ENCODE results near the gene ERC2. TPM values are rescaled to one million over a fixed set of nuclear protein-coding genes. Genes with fewer than 3 reads are reported as not detected.

ERC2 gene
- total RNA-seq, 6 donors from 2014 or later = 0.67 to 14.7 (median 1.3) TPM

DNA sequence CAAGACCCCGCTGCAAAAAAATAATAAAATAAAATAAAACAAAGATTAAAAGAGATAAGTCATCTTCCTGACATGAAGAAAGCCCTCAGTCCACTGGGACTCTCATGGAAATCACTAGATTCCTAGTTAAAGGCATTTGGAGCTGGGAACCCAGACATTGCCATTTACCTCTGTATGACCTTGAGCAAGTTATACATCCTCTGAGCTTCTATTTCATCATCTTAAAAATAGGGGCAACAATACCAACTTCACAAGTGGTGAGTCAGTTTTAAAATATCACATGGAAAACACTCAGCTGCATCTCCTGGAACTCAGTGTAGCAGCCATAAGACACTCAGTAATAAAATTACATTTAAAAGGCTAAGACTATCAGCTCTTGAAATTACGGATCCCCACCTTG, 334.8 kb downstream of the ERC2 start:
- no peaks in the 10 kb centered on the region for H3K27me3 ChIP-seq
- H3K27ac ChIP-seq = no peak overlapping the region
- no peaks in the 10 kb centered on the region for H3K9me3 ChIP-seq
- no peak for ATAC-seq (ENCODE audit: low FRiP score in 2 of 2)
- 91 to 96% methylated on average over 2 of the region's 2 CpGs for WGBS, 2 donors
- no peak for TF ChIP-seq POLR2A (IDR thresholded peaks at IDR 0.05)
- DNase-seq = no peak
- no peaks in the 10 kb centered on the region for H3K4me1 ChIP-seq
- H3K4me3 ChIP-seq = no peak overlapping the region
- no peaks in the 10 kb centered on the region for H3K36me3 ChIP-seq

DNA sequence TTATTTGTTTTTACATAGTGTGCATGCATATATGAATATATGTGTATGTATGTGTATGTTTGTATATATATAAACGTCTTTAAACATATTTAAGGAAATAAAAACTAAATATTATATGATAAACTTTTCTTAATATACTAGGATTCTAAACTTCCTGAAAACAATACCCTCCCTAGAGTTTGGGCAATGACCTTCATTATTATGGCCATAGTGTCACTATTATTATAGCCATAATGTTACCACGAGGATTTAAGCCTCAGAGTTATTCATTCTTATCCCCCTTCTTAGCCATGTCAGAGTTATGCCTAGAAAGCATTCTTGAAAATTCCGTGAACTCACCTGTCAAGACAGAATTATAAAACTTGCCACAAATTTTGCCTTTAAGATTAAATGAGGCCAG, 335.5 kb downstream of the ERC2 start:
- TF ChIP-seq POLR2A (IDR thresholded peaks at IDR 0.05) = no peak
- no peak for TF ChIP-seq CTCF (IDR thresholded peaks at IDR 0.05)
- TF ChIP-seq EP300 (IDR thresholded peaks at IDR 0.05) = no peak
- no peak for TF ChIP-seq POLR2AphosphoS5 (IDR thresholded peaks at IDR 0.05)
- 77 to 80% methylated on average over 3 of the region's 3 CpGs for WGBS, 2 donors
- DNase-seq (no peak), ATAC-seq (ENCODE audit: low FRiP score in 2 of 2) (no peak)
- Histone ChIP-seq H3K4me1 (no peaks in the 10 kb centered on the region), H3K4me3 (no peak overlapping the region), H3K27ac (no peak overlapping the region), H3K9me3 (no peaks in the 10 kb centered on the region), H3K27me3 (no peaks in the 10 kb centered on the region), H3K36me3 (no peaks in the 10 kb centered on the region)

DNA sequence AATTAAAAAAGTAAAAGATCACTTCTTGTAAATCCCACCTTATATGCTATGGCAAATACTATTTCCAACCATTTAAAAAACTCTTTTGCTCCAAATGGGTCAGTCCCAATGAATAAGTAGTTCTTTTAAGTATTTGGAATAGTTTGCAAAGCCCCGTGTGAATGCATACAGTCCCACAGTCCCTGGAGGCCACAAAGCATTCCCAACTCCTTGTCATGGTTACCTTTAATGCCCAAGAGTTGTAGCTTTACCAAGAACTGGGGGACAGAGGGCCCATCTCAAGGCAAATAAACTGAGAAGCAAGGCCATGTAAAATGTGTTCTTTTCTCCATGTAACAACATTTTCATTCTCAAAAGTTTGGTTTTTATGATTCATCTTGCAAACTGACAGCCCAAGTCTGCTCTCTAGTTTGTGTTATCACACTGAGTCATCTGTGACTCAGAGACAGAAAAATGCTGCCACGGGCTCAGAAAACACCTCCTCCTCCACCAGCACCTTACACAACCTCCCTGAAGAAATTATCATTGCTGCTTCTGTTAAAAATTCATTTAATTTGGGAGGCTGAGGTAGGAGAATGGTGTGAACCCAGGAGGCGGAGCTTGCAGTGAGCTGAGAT, 336.2 kb downstream of the ERC2 start:
- no peaks in the 10 kb centered on the region for H3K27me3 ChIP-seq
- no peaks in the 10 kb centered on the region for H3K36me3 ChIP-seq
- no peak overlapping the region for H3K4me3 ChIP-seq
- H3K27ac ChIP-seq = no peak overlapping the region
- H3K4me1 ChIP-seq = no peaks in the 10 kb centered on the region
- WGBS, 2 donors = 49 to 57% methylated on average over 3 of the region's 3 CpGs
- ATAC-seq (ENCODE audit: low FRiP score in 2 of 2) (peak in 1 of 2 donors; percentile 91), DNase-seq (no peak)
- TF ChIP-seq EP300 (IDR thresholded peaks at IDR 0.05) (no peak), CTCF (IDR thresholded peaks at IDR 0.05) (no peak), POLR2AphosphoS5 (IDR thresholded peaks at IDR 0.05) (no peak), POLR2A (IDR thresholded peaks at IDR 0.05) (no peak)
- no peaks in the 10 kb centered on the region for H3K9me3 ChIP-seq

DNA sequence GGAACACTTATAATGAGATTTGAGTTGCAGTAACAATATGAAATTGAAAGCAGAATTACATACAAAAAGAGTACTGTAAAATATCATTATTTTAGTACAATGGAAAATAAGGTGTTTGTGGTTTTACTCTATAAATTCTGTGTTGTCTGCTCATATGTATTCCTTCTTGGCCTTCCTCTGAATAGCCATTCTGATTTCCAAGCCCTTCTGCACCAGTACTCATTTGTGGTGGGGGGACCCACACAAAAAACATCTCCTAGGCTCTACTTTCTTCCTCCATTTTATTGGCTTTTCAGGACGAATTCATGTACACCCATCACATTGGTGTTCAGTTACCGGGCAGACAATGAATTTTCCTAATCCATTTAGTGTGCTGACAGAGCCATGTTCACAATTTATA, 338.2 kb downstream of the ERC2 start:
- H3K36me3 ChIP-seq = no peaks in the 10 kb centered on the region
- TF ChIP-seq POLR2AphosphoS5 (IDR thresholded peaks at IDR 0.05) = no peak
- TF ChIP-seq POLR2A (IDR thresholded peaks at IDR 0.05) = no peak
- TF ChIP-seq CTCF (IDR thresholded peaks at IDR 0.05) = no peak
- no peak for TF ChIP-seq EP300 (IDR thresholded peaks at IDR 0.05)
- WGBS, 2 donors = 65 to 88% methylated on average over 2 of the region's 2 CpGs
- H3K9me3 ChIP-seq = no peaks in the 10 kb centered on the region
- no peaks in the 10 kb centered on the region for H3K4me1 ChIP-seq
- ATAC-seq (ENCODE audit: low FRiP score in 2 of 2) = no peak
- no peak overlapping the region for H3K27ac ChIP-seq
- H3K27me3 ChIP-seq = no peaks in the 10 kb centered on the region
- H3K4me3 ChIP-seq = no peak overlapping the region
- DNase-seq = no peak

DNA sequence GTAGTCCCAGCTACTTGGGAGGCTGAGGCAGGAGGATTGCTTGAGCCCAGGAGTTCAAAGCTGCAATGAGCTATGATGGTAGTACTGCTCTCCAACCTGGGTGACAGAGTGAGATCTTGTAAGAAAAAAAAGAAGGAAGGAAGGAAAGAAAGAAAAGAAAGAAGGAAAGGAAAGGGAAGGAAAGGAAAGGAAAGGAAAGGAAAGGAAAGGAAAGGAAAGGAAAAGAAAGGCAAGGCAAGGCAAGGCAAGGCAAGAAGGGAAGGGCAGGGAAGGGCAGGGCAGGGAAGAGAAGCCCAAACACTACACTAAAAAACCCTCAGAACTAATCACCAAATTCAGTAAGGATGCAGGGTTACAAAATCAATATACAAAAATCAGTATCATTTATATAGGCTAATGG, 341.6 kb downstream of the ERC2 start:
- no peaks in the 10 kb centered on the region for H3K4me1 ChIP-seq
- H3K9me3 ChIP-seq = no peaks in the 10 kb centered on the region
- H3K27ac ChIP-seq = no peak overlapping the region
- no peaks in the 10 kb centered on the region for H3K36me3 ChIP-seq
- H3K27me3 ChIP-seq = no peaks in the 10 kb centered on the region
- ATAC-seq (ENCODE audit: low FRiP score in 2 of 2) (no peak), DNase-seq (no peak)
- H3K4me3 ChIP-seq = no peak overlapping the region
- TF ChIP-seq POLR2AphosphoS5 (IDR thresholded peaks at IDR 0.05) (no peak), CTCF (IDR thresholded peaks at IDR 0.05) (no peak), POLR2A (IDR thresholded peaks at IDR 0.05) (no peak), EP300 (IDR thresholded peaks at IDR 0.05) (no peak)

Measured in upper lobe of left lung (tissue), 6 donors.